Aorta (tissue), 5 donors: ENCODE data around the gene OXSR1. TPM values are rescaled to one million over a fixed set of nuclear protein-coding genes. Genes with fewer than 3 reads are reported as not detected.

ENCODE experiments used
- ATAC-seq: fragments of 200-7000 bp; cut with Tn5 transposase; one replicate; pipeline ENCODE4 v1.9.1; 2022; ENCODE audit warnings: moderate library complexity; ENCODE audit not compliant: low FRiP score
- DNase-seq, 2 donors: peaks; one replicate each; pipeline ENCODE4 v3.0.0-alpha.2; 2020
- H3K27ac ChIP-seq, 2 donors: one replicate each; pipeline ENCODE4 v1.5.1; 2013; ENCODE audit warnings: low read length in 2 of 2, mild to moderate bottlenecking in 2 of 2, moderate library complexity in 2 of 2, control low read depth in 1 of 2, inconsistent platforms in 1 of 2, low read depth in 1 of 2
- H3K27me3 ChIP-seq, 2 donors: one replicate each; pipeline ENCODE4 v1.6.1; 2013; ENCODE audit warnings: control low read depth in 1 of 2, low read length in 1 of 2, mild to moderate bottlenecking in 1 of 2, moderate library complexity in 1 of 2; ENCODE audit not compliant: insufficient read depth in 2 of 2, control insufficient read depth in 1 of 2
- H3K36me3 ChIP-seq, 2 donors: one replicate each; pipeline ENCODE4 v1.6.1; 2013; ENCODE audit warnings: control low read depth in 1 of 2, low read length in 1 of 2, mild to moderate bottlenecking in 1 of 2; ENCODE audit not compliant: insufficient read depth in 2 of 2, control insufficient read depth in 1 of 2
- H3K4me1 ChIP-seq, 2 donors: one replicate each; pipeline ENCODE4 v1.6.1; 2013; ENCODE audit warnings: low read length in 2 of 2, control low read depth in 1 of 2, mild to moderate bottlenecking in 1 of 2, moderate library complexity in 1 of 2; ENCODE audit not compliant: insufficient read depth in 2 of 2, control insufficient read depth in 1 of 2
- H3K4me3 ChIP-seq, 2 donors: one replicate each; pipeline ENCODE4 v1.5.1; 2013; ENCODE audit warnings: low read length in 2 of 2, control low read depth in 1 of 2, mild to moderate bottlenecking in 1 of 2
- H3K9me3 ChIP-seq: one replicate; pipeline ENCODE4 v1.6.1; 2013; ENCODE audit warnings: mild to moderate bottlenecking, low read length; ENCODE audit not compliant: control insufficient read depth
- WGBS, 2 donors: extraction: QIAGEN DNeasy Blood & Tissue Kit; methylation state at CpG; one replicate each; pipeline ENCODE4 v1.1.7; 2013; 5-methylcytosine and 5-hydroxymethylcytosine counted together
- intact Hi-C, 2 donors: fragments of 100-400 bp; cut with DNase I; formaldehyde crosslinking; loops; one replicate each; pipeline versions ENCODE4 v1.14.2 to v1.15.0; 2022
- polyA plus RNA-seq, 2 donors: library from polyadenylated mRNA; stranded (reverse); fragments of 200-250 nt; gene quantifications; one replicate each; pipeline ENCODE4 v1.2.3, GENCODE V29; 2013
- total RNA-seq, 2 donors: library from RNA; stranded (reverse); fragmentation: NEBNext Ultra II Directional; extraction: Animal tissue kit (Norgen Biotek cat#: 25700); gene quantifications; one replicate each; pipeline ENCODE4 v1.2.1, GENCODE V29; 2021
- donor health status: healthy with polysubstance abuse.
- donor health status: Bipolar disorder and iron deficiency.
- donor health status: DM: no; HTN: no; CAD: no.
- donor health status: DM: no; HTN: no; CAD: no.
- donor health status: DM: yes; HTN: yes; CAD: no.

Gene OXSR1
- total and polyA plus RNA-seq, 4 donors: 7.9 to 42.0 (median 26.4) TPM

GRCh38 chr3:38165722-38166387 lies 518 bp downstream of the OXSR1 start:
- Histone ChIP-seq H3K9me3 (no peaks in the 10 kb centered on the region), H3K36me3 (no peaks in the 10 kb centered on the region), H3K4me1 (peaks cover 2 to 7% of the 10 kb centered on the region in 2 donors), H3K27ac (peak overlapping the region; percentile 4 to 54), H3K27me3 (no peaks in the 10 kb centered on the region), H3K4me3 (peak overlapping the region; percentile 75 to 79)
- WGBS, 2 donors: 1% methylated on average over 58 to 62 of the region's 62 CpGs
- ATAC-seq (no peak), DNase-seq (no peak)
- intact Hi-C loops: loop anchor here (1.0 to 10.0 kb wide), 3 partner anchors 29 to 131 kb away; partner anchors contain the start of genes ACAA1 (in 2 of the 2) and DLEC1 (in 1 of the 2)

DNA sequence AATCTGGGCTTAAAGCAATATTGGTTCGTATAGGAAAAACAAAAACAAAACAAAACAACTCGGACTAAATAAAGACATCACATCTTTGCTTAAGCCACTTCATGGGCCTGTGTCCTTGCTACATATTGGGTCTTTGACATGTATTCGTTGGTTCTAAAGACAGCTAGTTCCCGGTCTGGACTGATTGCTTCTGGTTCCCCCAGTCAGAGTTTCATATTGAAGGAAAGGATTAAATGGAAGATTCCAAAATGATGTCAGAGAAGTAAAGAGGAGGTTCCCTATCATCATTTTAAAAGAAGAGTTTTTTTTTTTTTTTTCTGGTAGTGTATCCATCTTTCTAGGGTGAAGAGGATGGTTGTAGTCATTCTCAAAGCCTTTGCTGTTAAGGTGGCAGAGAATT lies 2.3 kb downstream of the OXSR1 start:
- Histone ChIP-seq H3K36me3 (no peaks in the 10 kb centered on the region), H3K27me3 (no peaks in the 10 kb centered on the region), H3K4me1 (peaks cover 4 to 7% of the 10 kb centered on the region in 2 donors), H3K9me3 (no peaks in the 10 kb centered on the region), H3K27ac (no peak overlapping the region), H3K4me3 (no peak overlapping the region)
- 84 to 86% methylated on average over 4 of the region's 4 CpGs for WGBS, 2 donors
- ATAC-seq: no peak
- DNase-seq: no peak
- intact Hi-C loops: loop anchor here in 1 of 2 donors (10.0 kb wide), 1 partner anchor 133 kb away; the partner anchor contains the start of gene DLEC1

DNA sequence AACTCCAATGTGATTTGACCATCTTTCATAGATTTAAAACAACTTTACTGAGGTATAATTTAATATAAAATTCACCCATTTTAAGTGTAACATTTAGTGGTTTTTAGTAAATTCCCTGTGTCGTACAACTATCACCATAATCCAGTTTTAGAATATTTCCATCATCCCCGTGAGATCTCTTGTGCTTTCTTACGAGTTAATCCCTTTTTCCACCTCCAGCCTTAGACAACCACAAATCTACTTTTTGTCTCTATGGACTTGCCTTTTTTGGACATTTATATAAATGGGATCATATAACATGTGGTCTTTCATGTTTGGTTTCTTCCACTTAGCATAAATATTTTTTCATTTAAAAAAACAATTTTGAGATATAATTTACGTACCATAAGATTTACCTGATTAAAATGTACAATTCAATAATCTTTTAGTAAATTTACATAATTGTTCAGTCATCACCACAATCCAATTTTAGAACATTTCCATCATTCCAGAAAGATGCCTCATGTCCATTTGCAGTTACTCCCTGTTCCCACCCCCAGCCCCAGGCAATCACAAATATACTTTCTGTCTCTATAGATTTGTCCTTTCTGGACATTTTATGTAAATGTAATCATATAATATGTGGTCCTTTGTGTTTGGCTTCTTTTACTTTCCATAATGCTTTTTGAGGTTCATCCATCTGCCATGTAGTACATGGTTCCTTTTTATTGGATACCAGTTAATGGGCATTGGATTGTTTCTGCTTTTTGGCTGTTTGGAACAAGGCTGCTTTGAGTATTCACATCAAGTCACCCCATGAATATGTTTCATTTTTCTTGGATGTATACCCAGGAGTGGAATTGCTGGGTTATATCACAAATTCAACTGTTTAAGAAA lies 3.1 kb downstream of the OXSR1 start:
- WGBS, 2 donors: 75 to 84% methylated on average over 4 of the region's 4 CpGs
- Histone ChIP-seq H3K27me3 (no peaks in the 10 kb centered on the region), H3K4me1 (peaks cover 6 to 7% of the 10 kb centered on the region in 2 donors), H3K4me3 (no peak overlapping the region), H3K9me3 (no peaks in the 10 kb centered on the region), H3K27ac (no peak overlapping the region), H3K36me3 (no peaks in the 10 kb centered on the region)
- intact Hi-C loops: loop anchor here in 1 of 2 donors (10.0 kb wide), 1 partner anchor 134 kb away; the partner anchor contains the start of gene DLEC1
- ATAC-seq: no peak
- DNase-seq: no peak

- 59 to 67% methylated on average over 1 of the region's 1 CpG for WGBS, 2 donors
- Histone ChIP-seq H3K4me1 (peaks cover 6 to 7% of the 10 kb centered on the region in 2 donors), H3K36me3 (no peaks in the 10 kb centered on the region)
Observed at GRCh38 chr3:38169027-38169317, 3.6 kb downstream of the OXSR1 start.

GRCh38 chr3:38170722-38171121 lies 5.4 kb downstream of the OXSR1 start:
- no peak overlapping the region for H3K4me3 ChIP-seq
- 84 to 85% methylated on average over 4 of the region's 4 CpGs for WGBS, 2 donors
- no peaks in the 10 kb centered on the region for H3K9me3 ChIP-seq
- H3K4me1 ChIP-seq: peaks cover 6 to 7% of the 10 kb centered on the region in 2 donors
- DNase-seq (no peak), ATAC-seq (no peak)
- no peaks in the 10 kb centered on the region for H3K27me3 ChIP-seq
- H3K27ac ChIP-seq: no peak overlapping the region
- H3K36me3 ChIP-seq: no peaks in the 10 kb centered on the region
- intact Hi-C loops: no loop called here

More at GRCh38 chr3:38169027-38169317, 3.6 kb downstream of the OXSR1 start:
- H3K9me3 ChIP-seq: no peaks in the 10 kb centered on the region
- H3K27me3 ChIP-seq: no peaks in the 10 kb centered on the region
- intact Hi-C loops: loop anchor here in 1 of 2 donors (10.0 kb wide), 1 partner anchor 134 kb away; the partner anchor contains the start of gene DLEC1
- ATAC-seq (no peak), DNase-seq (no peak)
- no peak overlapping the region for H3K4me3 ChIP-seq
- no peak overlapping the region for H3K27ac ChIP-seq

DNA sequence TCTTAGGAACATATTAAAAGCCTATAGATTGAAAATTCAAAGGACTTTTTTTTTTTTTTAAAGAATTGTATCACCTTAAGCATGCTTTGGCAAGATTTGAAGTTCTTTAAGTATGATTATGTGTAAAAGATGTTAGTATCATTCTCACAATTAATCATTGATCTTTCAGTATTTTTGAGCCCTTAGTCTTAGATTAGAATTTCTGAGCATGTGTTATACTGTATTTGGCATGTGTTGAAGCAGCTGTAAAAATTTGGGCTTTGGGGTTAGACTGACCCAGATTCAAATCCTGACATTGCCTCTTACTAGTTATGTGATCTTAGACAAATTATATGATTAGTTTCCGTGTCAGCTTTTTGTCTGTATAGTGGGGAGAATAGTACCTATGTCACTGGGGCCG lies 6.3 kb downstream of the OXSR1 start:
- DNase-seq (no peak), ATAC-seq (no peak)
- Histone ChIP-seq H3K4me3 (no peak overlapping the region), H3K4me1 (peaks cover 6 to 7% of the 10 kb centered on the region in 2 donors), H3K36me3 (no peaks in the 10 kb centered on the region), H3K27me3 (no peaks in the 10 kb centered on the region), H3K27ac (no peak overlapping the region), H3K9me3 (no peaks in the 10 kb centered on the region)
- WGBS, 2 donors: 86 to 89% methylated on average over 2 of the region's 2 CpGs
- intact Hi-C loops: no loop called here

GRCh38 chr3:38173834-38174418 lies 8.6 kb downstream of the OXSR1 start:
- no peaks in the 10 kb centered on the region for H3K9me3 ChIP-seq
- WGBS, 2 donors: 91 to 93% methylated on average over 5 of the region's 5 CpGs
- H3K27ac ChIP-seq: no peak overlapping the region
- no peak overlapping the region for H3K4me3 ChIP-seq
- H3K27me3 ChIP-seq: no peaks in the 10 kb centered on the region
- ATAC-seq: no peak
- no peak for DNase-seq
- H3K4me1 ChIP-seq: peaks cover 4% of the 10 kb centered on the region in 2 donors
- peaks cover 0 to 2% of the 10 kb centered on the region in 2 donors for H3K36me3 ChIP-seq
- intact Hi-C loops: no loop called here

- Histone ChIP-seq H3K4me1 (peaks cover 0 to 4% of the 10 kb centered on the region in 2 donors), H3K4me3 (no peak overlapping the region), H3K36me3 (peaks cover 0 to 2% of the 10 kb centered on the region in 2 donors), H3K27me3 (no peaks in the 10 kb centered on the region), H3K27ac (no peak overlapping the region), H3K9me3 (no peaks in the 10 kb centered on the region)
- DNase-seq (no peak), ATAC-seq (no peak)
- 17 to 23% methylated on average over 2 of the region's 2 CpGs for WGBS, 2 donors
- intact Hi-C loops: no loop called here
Observed at GRCh38 chr3:38177181-38177580, 11.8 kb downstream of the OXSR1 start.
